Adipocyte (in vitro differentiated cells): Measurements from ENCODE around the gene NINJ2.
"Not testable (repeated sequence)": the region's sequence is repeated elsewhere in the genome, so short reads cannot be mapped to it uniquely, and the experiment has no call there.

Experiments used
- DNase-seq: peaks from one replicate; pipeline ENCODE4 v3.0.0-alpha.2; 2015; ENCODE audit warnings: low read depth
- H3K27me3 ChIP-seq: replicated peaks from 2 replicates; pipeline ENCODE4 v1.7.0; 2013; ENCODE audit warnings: mild to moderate bottlenecking, low read length, moderate library complexity; ENCODE audit not compliant: control insufficient read depth, insufficient read depth
- H3K36me3 ChIP-seq: 2 replicates; pipeline ENCODE4 v1.7.0; 2013; ENCODE audit warnings: low read length, mild to moderate bottlenecking, moderate library complexity; ENCODE audit not compliant: control insufficient read depth, insufficient read depth, severe bottlenecking
- H3K4me1 ChIP-seq: 2 replicates; pipeline ENCODE4 v1.7.0; 2013; ENCODE audit warnings: mild to moderate bottlenecking, low read length, moderate library complexity; ENCODE audit not compliant: control insufficient read depth, insufficient read depth
- H3K4me3 ChIP-seq: 2 replicates; pipeline ENCODE4 v1.7.0; 2013; ENCODE audit warnings: mild to moderate bottlenecking, low read length, moderate library complexity
- H3K9ac ChIP-seq: 2 replicates; pipeline ENCODE4 v1.7.0; 2013; ENCODE audit warnings: mild to moderate bottlenecking, low read length, moderate library complexity
- H3K9me3 ChIP-seq: 2 replicates; pipeline ENCODE4 v1.7.0; 2013; ENCODE audit warnings: mild to moderate bottlenecking, low read length, moderate library complexity; ENCODE audit not compliant: control insufficient read depth

The NINJ2 gene

GRCh38 chr12:638953-639557 lies 24.2 kb downstream of the NINJ2 start:
- no peaks in the 10 kb centered on the region for H3K27me3 ChIP-seq
- DNase-seq = no peak
- H3K36me3 ChIP-seq = no peaks in the 10 kb centered on the region
- H3K9me3 ChIP-seq = no peaks in the 10 kb centered on the region
- H3K4me3 ChIP-seq = no peak overlapping the region
- peaks cover 16% of the 10 kb centered on the region for H3K4me1 ChIP-seq
- H3K9ac ChIP-seq = no peak overlapping the region

DNA sequence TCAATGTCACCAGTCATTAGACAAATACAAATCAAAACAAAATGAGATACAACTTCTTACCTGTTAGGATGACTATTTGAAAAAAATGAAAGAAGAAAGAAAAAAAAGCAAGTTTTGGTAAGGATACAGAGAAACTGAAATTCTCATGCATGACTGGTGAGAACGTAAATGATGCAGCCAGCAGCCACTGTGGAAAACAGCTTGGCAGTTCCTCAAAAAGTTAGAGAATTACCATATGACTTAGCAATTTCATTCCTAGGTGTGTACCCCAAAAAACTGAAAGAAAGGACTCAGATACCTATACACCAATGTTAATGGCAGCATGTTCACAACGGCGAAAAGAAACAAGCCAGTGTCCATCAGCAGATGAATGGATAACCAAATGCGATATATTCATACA lies 26.6 kb downstream of the NINJ2 start:
- no peaks in the 10 kb centered on the region for H3K9me3 ChIP-seq
- peaks cover 24% of the 10 kb centered on the region for H3K4me1 ChIP-seq
- H3K36me3 ChIP-seq = no peaks in the 10 kb centered on the region
- no peak for DNase-seq
- no peak overlapping the region for H3K9ac ChIP-seq
- no peaks in the 10 kb centered on the region for H3K27me3 ChIP-seq
- no peak overlapping the region for H3K4me3 ChIP-seq

- no peaks in the 10 kb centered on the region for H3K9me3 ChIP-seq
- H3K27me3 ChIP-seq = no peaks in the 10 kb centered on the region
- H3K4me3 ChIP-seq = no peak overlapping the region
- no peak overlapping the region for H3K9ac ChIP-seq
- DNase-seq = no peak
- no peaks in the 10 kb centered on the region for H3K36me3 ChIP-seq
- peaks cover 27% of the 10 kb centered on the region for H3K4me1 ChIP-seq
Observed at GRCh38 chr12:633731-634130, 29.5 kb downstream of the NINJ2 start.

GRCh38 chr12:632102-632696 lies 31.0 kb downstream of the NINJ2 start:
- no peaks in the 10 kb centered on the region for H3K36me3 ChIP-seq
- H3K4me1 ChIP-seq = peaks cover 23% of the 10 kb centered on the region
- no peak overlapping the region for H3K4me3 ChIP-seq
- H3K9me3 ChIP-seq = no peaks in the 10 kb centered on the region
- peak overlapping the region; percentile 64 for H3K9ac ChIP-seq
- peak; percentile 83 for DNase-seq
- no peaks in the 10 kb centered on the region for H3K27me3 ChIP-seq

GRCh38 chr12:630656-631632 lies 32.3 kb downstream of the NINJ2 start:
- H3K4me1 ChIP-seq = peaks cover 23% of the 10 kb centered on the region
- no peaks in the 10 kb centered on the region for H3K36me3 ChIP-seq
- H3K9me3 ChIP-seq = no peaks in the 10 kb centered on the region
- no peak overlapping the region for H3K9ac ChIP-seq
- DNase-seq = no peak
- no peaks in the 10 kb centered on the region for H3K27me3 ChIP-seq
- no peak overlapping the region for H3K4me3 ChIP-seq

- H3K4me1 ChIP-seq = peaks cover 22% of the 10 kb centered on the region
- not testable (repeated sequence) for H3K9me3 ChIP-seq, H3K4me3 ChIP-seq, H3K36me3 ChIP-seq, DNase-seq, H3K27me3 ChIP-seq, H3K9ac ChIP-seq
Observed at GRCh38 chr12:628742-629078, 34.5 kb downstream of the NINJ2 start.

- Histone ChIP-seq H3K9ac (no peak overlapping the region), H3K4me3 (no peak overlapping the region), H3K9me3 (no peaks in the 10 kb centered on the region), H3K4me1 (peaks cover 17% of the 10 kb centered on the region), H3K36me3 (no peaks in the 10 kb centered on the region), H3K27me3 (no peaks in the 10 kb centered on the region)
- DNase-seq = no peak
Observed at GRCh38 chr12:627863-628741, 35.1 kb downstream of the NINJ2 start.

DNA sequence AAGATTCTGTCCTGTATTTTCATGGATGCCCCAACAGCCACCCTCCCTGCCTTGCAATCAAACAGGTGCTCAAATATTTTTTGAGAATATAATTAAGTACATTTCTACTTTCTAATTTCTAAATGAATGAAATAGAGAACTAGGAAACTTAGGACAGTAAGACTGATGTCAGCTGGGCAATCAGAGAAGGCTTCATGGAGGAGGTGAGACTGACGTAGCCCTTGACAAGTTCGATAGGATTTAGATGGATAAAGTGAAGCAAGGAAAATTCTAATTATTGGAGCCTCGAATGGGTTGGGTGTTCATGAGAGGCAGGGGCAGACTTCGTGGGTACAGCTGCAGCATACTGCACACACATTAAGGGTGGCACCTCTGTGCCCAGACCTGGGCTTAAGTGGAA lies 36.0 kb downstream of the NINJ2 start:
- Histone ChIP-seq H3K4me3 (no peak overlapping the region), H3K9ac (no peak overlapping the region), H3K4me1 (peaks cover 9% of the 10 kb centered on the region), H3K36me3 (no peaks in the 10 kb centered on the region), H3K27me3 (no peaks in the 10 kb centered on the region), H3K9me3 (no peaks in the 10 kb centered on the region)
- DNase-seq = no peak

- DNase-seq = no peak
Observed at GRCh38 chr12:625998-626397, 37.2 kb downstream of the NINJ2 start.

DNA sequence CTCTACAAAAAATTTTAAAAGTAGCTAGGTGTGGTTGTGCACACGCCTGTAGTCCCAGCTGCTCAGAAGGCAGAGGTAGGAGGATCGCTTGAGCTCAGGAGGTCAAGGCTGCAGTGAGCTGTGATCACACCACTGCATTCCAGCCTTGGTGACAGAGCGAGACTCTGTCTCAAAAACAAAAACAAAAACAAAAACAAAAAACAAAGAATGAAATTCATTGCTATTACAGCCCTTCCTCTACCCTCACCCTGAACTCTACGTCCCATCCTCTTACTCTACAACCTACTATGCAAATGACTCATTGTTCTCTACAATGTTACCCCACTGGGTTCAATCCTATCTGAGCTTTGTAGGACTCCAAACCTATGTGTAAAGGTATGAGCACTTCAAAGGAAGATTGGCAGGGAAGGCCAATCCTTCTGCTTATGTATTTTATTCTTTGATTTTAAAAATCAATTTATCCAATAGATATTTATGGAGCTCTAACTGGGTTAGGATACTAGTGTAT lies 39.3 kb downstream of the NINJ2 start:
- DNase-seq = no peak
- Histone ChIP-seq H3K4me1 (no peaks in the 10 kb centered on the region), H3K9me3 (no peaks in the 10 kb centered on the region), H3K9ac (no peak overlapping the region), H3K27me3 (no peaks in the 10 kb centered on the region), H3K4me3 (no peak overlapping the region), H3K36me3 (no peaks in the 10 kb centered on the region)

More at GRCh38 chr12:625998-626397, 37.2 kb downstream of the NINJ2 start:
- Histone ChIP-seq H3K36me3 (no peaks in the 10 kb centered on the region), H3K4me3 (no peak overlapping the region), H3K4me1 (no peaks in the 10 kb centered on the region), H3K9ac (no peak overlapping the region), H3K27me3 (no peaks in the 10 kb centered on the region), H3K9me3 (no peaks in the 10 kb centered on the region)
